Upper lobe of left lung (tissue), 6 donors: ENCODE measurements around the gene CARD9. TPM values are rescaled to one million over a fixed set of nuclear protein-coding genes. Genes with fewer than 3 reads are reported as not detected.

Source experiments
- ATAC-seq, 2 donors: fragments of 200-7000 bp; cut with Tn5 transposase; one replicate each; pipeline ENCODE4 v1.9.1; 2022; ENCODE audit warnings: mild to moderate bottlenecking in 2 of 2, moderate library complexity in 2 of 2; ENCODE audit not compliant: low FRiP score in 2 of 2
- DNase-seq, 2 donors: peaks; one replicate each; pipeline ENCODE4 v3.0.0-alpha.2; 2019 to 2020
- H3K27ac ChIP-seq, 4 donors: fragments of 200-600 bp; sonication (generic); one replicate each; pipeline ENCODE4 v1.5.1; 2016 to 2019
- H3K27me3 ChIP-seq, 4 donors: fragments of 200-600 bp; sonication (generic); one replicate each; pipeline ENCODE4 v1.5.1; 2017 to 2019
- H3K36me3 ChIP-seq, 4 donors: fragments of 200-600 bp; sonication (generic); one replicate each; pipeline ENCODE4 v1.5.1; 2016 to 2019
- H3K4me1 ChIP-seq, 4 donors: fragments of 200-600 bp; sonication (generic); one replicate each; pipeline ENCODE4 v1.5.1; 2018 to 2019
- H3K4me3 ChIP-seq, 4 donors: fragments of 200-600 bp; sonication (generic); one replicate each; pipeline ENCODE4 v1.5.1; 2017 to 2019; ENCODE audit warnings: mild to moderate bottlenecking in 2 of 4, moderate library complexity in 1 of 4
- H3K9me3 ChIP-seq, 4 donors: fragments of 200-600 bp; sonication (generic); one replicate each; pipeline ENCODE4 v1.5.1; 2018 to 2019
- CTCF ChIP-seq, 6 experiments: fragments of 450-650 bp in 4 of 6; fragments of 200-600 bp in 2 of 6; sonication (generic) in 2 of 6; IDR thresholded peaks; one replicate each; pipeline ENCODE4 v1.5.1; 2016 to 2019; ENCODE audit warnings: antibody characterized with exemption in 6 of 6
- EP300 ChIP-seq, 4 donors: sonication (generic); formaldehyde crosslinking; IDR thresholded peaks; one replicate each; pipeline ENCODE4 v1.5.1; 2017; ENCODE audit warnings: antibody characterized with exemption in 4 of 4, control low read depth in 2 of 4
- POLR2A ChIP-seq, 4 donors: fragments of 450-650 bp; IDR thresholded peaks; one replicate each; pipeline ENCODE4 v1.5.1; 2016 to 2017; ENCODE audit warnings: antibody characterized with exemption in 4 of 4, mild to moderate bottlenecking in 2 of 4
- POLR2AphosphoS5 ChIP-seq, 2 donors: sonication (generic); formaldehyde crosslinking; IDR thresholded peaks; one replicate each; pipeline ENCODE4 v1.5.1; 2017; ENCODE audit warnings: antibody characterized with exemption in 2 of 2
- WGBS, 2 donors: methylation state at CpG; one replicate each; pipeline ENCODE4 v1.1.5; 2017 to 2018; 5-methylcytosine and 5-hydroxymethylcytosine counted together
- total RNA-seq, 6 donors: library from RNA; depleted of rRNA in 4 of 6; stranded (reverse); fragments of >200 nt in 4 of 6; gene quantifications; one replicate each; pipeline versions ENCODE4 v1.1.0 to v1.2.1, GENCODE V29; 2016 to 2021
- donor health status: DM: no; HTN: no; CAD: no; lungs with moderate emphysema.
- donor health status: DM: no; HTN: yes; CAD: no; lungs with severe emphysema.

Gene CARD9
- total RNA-seq, 6 donors from 2014 or later = 3.5 to 30.4 (median 16.8) TPM

- DNase-seq (no peak), ATAC-seq (no peak)
- H3K27ac ChIP-seq = no peak overlapping the region
- no peaks in the 10 kb centered on the region for H3K9me3 ChIP-seq
- peaks cover 0 to 57% (median 48%) of the 10 kb centered on the region in 4 donors for H3K36me3 ChIP-seq
- no peak overlapping the region for H3K4me3 ChIP-seq
- no peaks in the 10 kb centered on the region for H3K27me3 ChIP-seq
- TF ChIP-seq CTCF (IDR thresholded peaks at IDR 0.05) = no peak
- TF ChIP-seq EP300 (IDR thresholded peaks at IDR 0.05) = no peak
- TF ChIP-seq POLR2AphosphoS5 (IDR thresholded peaks at IDR 0.05) = no peak
- TF ChIP-seq POLR2A (IDR thresholded peaks at IDR 0.05) = no peak
- H3K4me1 ChIP-seq = no peaks in the 10 kb centered on the region
- WGBS, 2 donors = 82 to 88% methylated on average over 6 to 18 of the region's 18 CpGs
These were observed 5.5 kb upstream of the CARD9 start for GRCh38 chr9:136379003-136379287.

- Histone ChIP-seq H3K36me3 (peaks cover 0 to 52% (median 42%) of the 10 kb centered on the region in 4 donors), H3K4me1 (peaks cover 0 to 3% (median under 1%) of the 10 kb centered on the region in 4 donors), H3K9me3 (no peaks in the 10 kb centered on the region), H3K4me3 (no peak overlapping the region), H3K27me3 (no peaks in the 10 kb centered on the region), H3K27ac (no peak overlapping the region)
- no peak for TF ChIP-seq EP300 (IDR thresholded peaks at IDR 0.05)
- no peak for TF ChIP-seq CTCF (IDR thresholded peaks at IDR 0.05)
- TF ChIP-seq POLR2AphosphoS5 (IDR thresholded peaks at IDR 0.05) = no peak
- no peak for TF ChIP-seq POLR2A (IDR thresholded peaks at IDR 0.05)
- DNase-seq (peak in 1 of 2 donors; percentile 83), ATAC-seq (no peak)
- WGBS, 2 donors = 87 to 88% methylated on average over 9 to 27 of the region's 28 CpGs
These were observed 4.9 kb upstream of the CARD9 start for GRCh38 chr9:136378170-136379002.

GRCh38 chr9:136377341-136378169 is 4.1 kb upstream of the CARD9 start:
- no peak overlapping the region for H3K27ac ChIP-seq
- H3K36me3 ChIP-seq = peaks cover 0 to 43% (median 34%) of the 10 kb centered on the region in 4 donors
- peaks cover 5 to 11% (median 7%) of the 10 kb centered on the region in 4 donors for H3K4me1 ChIP-seq
- H3K4me3 ChIP-seq = no peak overlapping the region
- TF ChIP-seq POLR2A (IDR thresholded peaks at IDR 0.05) (no peak), POLR2AphosphoS5 (IDR thresholded peaks at IDR 0.05) (no peak)
- DNase-seq (peak in 1 of 2 donors; percentile 78), ATAC-seq (no peak)
- H3K27me3 ChIP-seq = no peaks in the 10 kb centered on the region
- 86 to 93% methylated on average over 8 to 27 of the region's 32 CpGs for WGBS, 2 donors
- H3K9me3 ChIP-seq = no peaks in the 10 kb centered on the region

- Histone ChIP-seq H3K27me3 (no peaks in the 10 kb centered on the region), H3K4me1 (peaks cover 10 to 19% (median 14%) of the 10 kb centered on the region in 4 donors), H3K9me3 (no peaks in the 10 kb centered on the region), H3K4me3 (no peak overlapping the region), H3K36me3 (peaks cover 0 to 32% (median 23%) of the 10 kb centered on the region in 4 donors), H3K27ac (no peak overlapping the region)
- WGBS, 2 donors = 77 to 78% methylated on average over 3 to 8 of the region's 8 CpGs
- DNase-seq (peak in 1 of 2 donors; percentile 67), ATAC-seq (no peak)
- no peak for TF ChIP-seq POLR2A (IDR thresholded peaks at IDR 0.05)
- no peak for TF ChIP-seq CTCF (IDR thresholded peaks at IDR 0.05)
- no peak for TF ChIP-seq POLR2AphosphoS5 (IDR thresholded peaks at IDR 0.05)
- no peak for TF ChIP-seq EP300 (IDR thresholded peaks at IDR 0.05)
These were observed 3.0 kb upstream of the CARD9 start for GRCh38 chr9:136376457-136376856.

- DNase-seq = peak in 1 of 2 donors; percentile 73
- ATAC-seq = no peak
- Histone ChIP-seq H3K27ac (no peak overlapping the region), H3K9me3 (no peaks in the 10 kb centered on the region), H3K27me3 (no peaks in the 10 kb centered on the region), H3K36me3 (peaks cover 0 to 23% (median 11%) of the 10 kb centered on the region in 4 donors), H3K4me3 (no peak overlapping the region), H3K4me1 (peaks cover 10 to 19% (median 14%) of the 10 kb centered on the region in 4 donors)
- WGBS, 2 donors = 94 to 95% methylated on average over 10 to 12 of the region's 12 CpGs
- no peak for TF ChIP-seq POLR2AphosphoS5 (IDR thresholded peaks at IDR 0.05)
- TF ChIP-seq EP300 (IDR thresholded peaks at IDR 0.05) = no peak
- no peak for TF ChIP-seq POLR2A (IDR thresholded peaks at IDR 0.05)
- TF ChIP-seq CTCF (IDR thresholded peaks at IDR 0.05) = no peak
These were observed 1.6 kb upstream of the CARD9 start for GRCh38 chr9:136375096-136375495.
